Endodermal cell (in vitro differentiated cells): ENCODE results near the gene SLC16A9. TPM values are rescaled to one million over a fixed set of nuclear protein-coding genes. Genes with fewer than 3 reads are reported as not detected.

Experiments used
- DNase-seq: peaks from one replicate; pipeline ENCODE4 v3.0.0-alpha.2; 2017
- H3K27ac ChIP-seq: 2 replicates; pipeline ENCODE4 v1.5.1; 2013; ENCODE audit warnings: mild to moderate bottlenecking, low read depth, low read length, moderate library complexity
- H3K27me3 ChIP-seq: 2 replicates; pipeline ENCODE4 v1.6.1; 2013; ENCODE audit warnings: mild to moderate bottlenecking, low read length, moderate library complexity; ENCODE audit not compliant: insufficient read depth, control insufficient read depth, poor library complexity, severe bottlenecking
- H3K36me3 ChIP-seq: 2 replicates; pipeline ENCODE4 v1.7.0; 2013; ENCODE audit warnings: mild to moderate bottlenecking, low read length, moderate library complexity; ENCODE audit not compliant: control insufficient read depth, insufficient read depth
- H3K4me1 ChIP-seq: one replicate; pipeline ENCODE4 v1.7.0; 2013; ENCODE audit warnings: low read length; ENCODE audit not compliant: control insufficient read depth, insufficient read depth
- H3K4me3 ChIP-seq: 2 replicates; pipeline ENCODE4 v1.5.1; 2013; ENCODE audit warnings: mild to moderate bottlenecking, low read length, moderate library complexity
- H3K9ac ChIP-seq: 2 replicates; pipeline ENCODE4 v1.6.1; 2013; ENCODE audit warnings: mild to moderate bottlenecking, low read length, moderate library complexity; ENCODE audit not compliant: poor library complexity, severe bottlenecking; ENCODE audit errors: extremely low read depth
- H3K9me3 ChIP-seq: 2 replicates; pipeline ENCODE4 v1.6.1; 2013; ENCODE audit warnings: mild to moderate bottlenecking, low read length, moderate library complexity; ENCODE audit not compliant: control insufficient read depth
- H3K27ac Mint-ChIP-seq: 2 replicates; pipeline ENCODE4 v1.8.0; 2020; ENCODE audit warnings: mixed read lengths
- H3K27me3 Mint-ChIP-seq: 2 replicates; pipeline ENCODE4 v1.8.0; 2021; ENCODE audit warnings: mild to moderate bottlenecking, mixed read lengths; ENCODE audit not compliant: insufficient read depth
- H3K36me3 Mint-ChIP-seq: 2 replicates; pipeline ENCODE4 v1.8.0; 2020; ENCODE audit warnings: low read depth, mixed read lengths
- H3K4me1 Mint-ChIP-seq: 2 replicates; pipeline ENCODE4 v1.8.0; 2020; ENCODE audit warnings: mixed read lengths
- H3K4me3 Mint-ChIP-seq: 2 replicates; pipeline ENCODE4 v1.8.0; 2020; ENCODE audit warnings: mild to moderate bottlenecking, moderate library complexity, mixed read lengths
- H3K9me3 Mint-ChIP-seq: 2 replicates; pipeline ENCODE4 v1.8.0; 2020; ENCODE audit warnings: mild to moderate bottlenecking, mixed read lengths
- WGBS, 2 experiments: methylation state at CpG; one replicate each; pipeline versions ENCODE4 v1.1.5 to v1.1.7; 2013; ENCODE audit warnings: missing lambda C conversion rate in 2 of 2, mixed read lengths in 1 of 2; ENCODE audit not compliant: insufficient coverage in 1 of 2, insufficient read length in 1 of 2; 5-methylcytosine and 5-hydroxymethylcytosine counted together
- total RNA-seq, 2 donors: library from RNA; stranded (reverse); fragmentation: NEBNext Ultra II Directional in 1 of 2; extraction: Animal tissue kit (Norgen Biotek cat#: 25700) in 1 of 2; gene quantifications; 2 replicates in 1 of 2; 3 replicates in 1 of 2; pipeline ENCODE4 v1.2.1, GENCODE V29; 2021
- TF ChIP-seq, protein P1 (sequence below): fragments of 200-600 bp; sonication (generic); conservative IDR thresholded peaks from 2 replicates; pipeline ENCODE4 v1.5.0; 2021; ENCODE audit warnings: antibody characterized with exemption, mild to moderate bottlenecking

The SLC16A9 gene
- total RNA-seq, 2 donors from 2014 or later = 4.9 to 19.3 TPM

DNA sequence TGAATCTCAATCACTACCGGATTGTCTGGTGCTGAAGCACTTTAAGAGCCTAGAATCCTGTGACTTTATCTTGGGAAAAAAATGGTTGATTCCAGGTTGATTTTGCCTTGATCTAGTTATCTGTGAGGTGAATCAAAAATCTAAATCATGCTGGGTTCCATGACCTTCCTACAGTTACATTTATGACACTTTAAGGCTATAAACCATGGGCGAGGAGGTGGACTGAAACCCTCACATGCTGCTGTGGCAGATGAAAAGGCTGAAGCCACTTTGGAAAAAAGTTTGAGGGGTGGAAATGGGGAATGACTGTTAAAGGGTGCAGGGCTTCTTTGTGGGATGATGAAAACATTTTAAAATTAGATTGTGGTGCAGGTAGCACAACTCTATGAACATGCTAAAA is 17.5 kb downstream of the SLC16A9 start:
- no peaks in the 10 kb centered on the region for H3K4me1 ChIP-seq
- no peaks in the 10 kb centered on the region for H3K36me3 ChIP-seq
- Mint-ChIP-seq H3K4me3 (no peak overlapping the region), H3K36me3 (peaks cover 2% of the 10 kb centered on the region), H3K27ac (no peak overlapping the region), H3K27me3 (no peaks in the 10 kb centered on the region), H3K4me1 (no peaks in the 10 kb centered on the region), H3K9me3 (no peaks in the 10 kb centered on the region)
- DNase-seq = no peak
- no peak overlapping the region for H3K4me3 ChIP-seq
- H3K27ac ChIP-seq = no peak overlapping the region
- TF ChIP-seq, protein P1, sequence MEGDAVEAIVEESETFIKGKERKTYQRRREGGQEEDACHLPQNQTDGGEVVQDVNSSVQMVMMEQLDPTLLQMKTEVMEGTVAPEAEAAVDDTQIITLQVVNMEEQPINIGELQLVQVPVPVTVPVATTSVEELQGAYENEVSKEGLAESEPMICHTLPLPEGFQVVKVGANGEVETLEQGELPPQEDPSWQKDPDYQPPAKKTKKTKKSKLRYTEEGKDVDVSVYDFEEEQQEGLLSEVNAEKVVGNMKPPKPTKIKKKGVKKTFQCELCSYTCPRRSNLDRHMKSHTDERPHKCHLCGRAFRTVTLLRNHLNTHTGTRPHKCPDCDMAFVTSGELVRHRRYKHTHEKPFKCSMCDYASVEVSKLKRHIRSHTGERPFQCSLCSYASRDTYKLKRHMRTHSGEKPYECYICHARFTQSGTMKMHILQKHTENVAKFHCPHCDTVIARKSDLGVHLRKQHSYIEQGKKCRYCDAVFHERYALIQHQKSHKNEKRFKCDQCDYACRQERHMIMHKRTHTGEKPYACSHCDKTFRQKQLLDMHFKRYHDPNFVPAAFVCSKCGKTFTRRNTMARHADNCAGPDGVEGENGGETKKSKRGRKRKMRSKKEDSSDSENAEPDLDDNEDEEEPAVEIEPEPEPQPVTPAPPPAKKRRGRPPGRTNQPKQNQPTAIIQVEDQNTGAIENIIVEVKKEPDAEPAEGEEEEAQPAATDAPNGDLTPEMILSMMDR = no peak
- WGBS, 2 experiments = 83 to 97% methylated on average over 1 to 2 of the region's 2 CpGs
- H3K27me3 ChIP-seq = no peaks in the 10 kb centered on the region
- no peak overlapping the region for H3K9ac ChIP-seq
- no peaks in the 10 kb centered on the region for H3K9me3 ChIP-seq

DNA sequence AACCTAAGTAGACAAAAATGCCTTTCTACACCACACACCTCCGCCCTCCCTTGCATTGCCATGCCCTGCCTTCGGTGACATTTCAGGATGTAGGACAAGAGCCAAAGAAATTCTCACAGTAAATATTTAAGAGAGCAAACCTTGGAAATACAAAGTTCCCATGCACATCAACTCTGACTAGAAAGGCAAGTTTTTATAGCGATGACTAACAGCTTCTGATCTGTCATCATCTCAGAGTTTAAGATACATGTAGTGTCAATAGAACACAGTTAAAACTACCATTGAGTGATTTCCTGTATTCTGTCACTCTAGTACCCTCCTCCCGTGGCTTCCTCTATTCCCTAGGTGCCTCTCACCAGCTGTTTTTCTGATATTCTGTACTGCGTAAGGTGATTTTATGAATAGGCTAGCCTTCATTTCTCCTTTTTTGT is 20.7 kb downstream of the SLC16A9 start:
- Mint-ChIP-seq H3K4me1 (peaks cover 3% of the 10 kb centered on the region), H3K27me3 (no peaks in the 10 kb centered on the region), H3K27ac (no peak overlapping the region), H3K36me3 (no peaks in the 10 kb centered on the region), H3K4me3 (no peak overlapping the region), H3K9me3 (no peaks in the 10 kb centered on the region)
- no peak for DNase-seq
- WGBS, 2 experiments = 75% methylated on average over 4 to 5 of the region's 5 CpGs
- TF ChIP-seq, protein P1 = no peak
- H3K9me3 ChIP-seq = no peaks in the 10 kb centered on the region
- no peaks in the 10 kb centered on the region for H3K36me3 ChIP-seq
- H3K4me3 ChIP-seq = no peak overlapping the region
- no peak overlapping the region for H3K9ac ChIP-seq
- no peaks in the 10 kb centered on the region for H3K27me3 ChIP-seq
- no peaks in the 10 kb centered on the region for H3K4me1 ChIP-seq
- H3K27ac ChIP-seq = no peak overlapping the region

DNA sequence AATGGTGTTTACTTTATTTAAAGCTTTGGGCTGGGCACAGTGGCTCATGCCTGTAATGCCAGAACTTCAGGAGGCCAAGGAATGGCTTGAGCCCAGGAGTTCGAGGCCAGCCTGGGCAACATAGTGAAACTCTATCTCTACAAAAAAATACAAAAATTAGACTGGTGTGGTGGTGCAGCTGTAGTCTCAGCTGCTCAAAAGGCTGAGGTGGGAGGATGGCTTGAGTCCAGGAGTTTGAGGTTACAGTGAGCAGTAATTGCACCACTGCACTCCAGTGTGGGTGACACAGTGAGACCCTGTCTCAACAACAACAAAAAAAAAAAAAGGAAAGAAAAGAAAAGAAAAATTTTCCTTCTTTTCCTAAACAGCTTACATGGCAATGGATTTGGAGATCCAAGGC is 22.0 kb downstream of the SLC16A9 start:
- Histone ChIP-seq H3K27me3 (no peaks in the 10 kb centered on the region), H3K4me1 (peaks cover under 1% of the 10 kb centered on the region), H3K9ac (no peak overlapping the region), H3K9me3 (no peaks in the 10 kb centered on the region), H3K36me3 (no peaks in the 10 kb centered on the region), H3K4me3 (no peak overlapping the region), H3K27ac (no peak overlapping the region)
- no peak for DNase-seq
- TF ChIP-seq, protein P1 = no peak
- no peaks in the 10 kb centered on the region for H3K9me3 Mint-ChIP-seq
- H3K4me3 Mint-ChIP-seq = no peak overlapping the region
- H3K36me3 Mint-ChIP-seq = no peaks in the 10 kb centered on the region
- peaks cover 3% of the 10 kb centered on the region for H3K4me1 Mint-ChIP-seq
- no peak overlapping the region for H3K27ac Mint-ChIP-seq
- WGBS, 2 experiments = 100% methylated on average over 1 of the region's 1 CpG; no CpG with 5 or more reads in 1 of the 2 experiments
- H3K27me3 Mint-ChIP-seq = no peaks in the 10 kb centered on the region
